CD4-positive, alpha-beta T cell treated with Interleukin-17A for 1 hour (primary cell): ENCODE measurements around the gene INHBC.
A peak's percentile ranks its signal among the peaks of the same experiment; 100 is the strongest.
"Not testable (repeated sequence)": the region's sequence is repeated elsewhere in the genome, so short reads cannot be mapped to it uniquely, and the experiment has no call there.

Experiments used
- DNase-seq: peaks from one replicate; pipeline ENCODE4 v3.0.0-alpha.2; 2020

The INHBC gene

GRCh38 chr12:57434517-57435223 is at the start of gene INHBC:
Gene INHBC (plus strand): TSS chr12:57434784. CDS start chr12:57434887, 103 bp downstream.
- DNase-seq: no peak

DNA sequence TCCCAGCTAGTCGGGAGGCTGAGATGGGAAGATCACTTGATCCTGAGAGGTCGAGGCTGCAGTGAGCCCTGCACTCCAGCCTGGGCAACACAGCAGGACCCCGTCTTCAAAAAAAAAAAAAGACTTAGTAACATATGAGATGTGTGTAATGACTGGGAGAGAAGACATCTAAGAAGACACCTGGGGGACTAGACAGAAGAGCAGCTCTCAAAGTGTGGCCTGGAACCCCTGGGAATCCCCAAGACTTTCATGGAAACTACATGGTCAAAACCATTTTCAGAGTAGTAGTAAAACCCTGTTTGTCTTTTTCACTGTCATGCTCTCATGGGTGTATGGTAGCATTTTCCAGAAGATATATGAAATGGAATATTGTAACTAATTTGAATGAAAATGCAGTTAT is 49.0 kb upstream of the INHBC start:
- no peak for DNase-seq

- no peak for DNase-seq
Measured at GRCh38 chr12:57386187-57386720, 48.3 kb upstream of the INHBC start.

DNA sequence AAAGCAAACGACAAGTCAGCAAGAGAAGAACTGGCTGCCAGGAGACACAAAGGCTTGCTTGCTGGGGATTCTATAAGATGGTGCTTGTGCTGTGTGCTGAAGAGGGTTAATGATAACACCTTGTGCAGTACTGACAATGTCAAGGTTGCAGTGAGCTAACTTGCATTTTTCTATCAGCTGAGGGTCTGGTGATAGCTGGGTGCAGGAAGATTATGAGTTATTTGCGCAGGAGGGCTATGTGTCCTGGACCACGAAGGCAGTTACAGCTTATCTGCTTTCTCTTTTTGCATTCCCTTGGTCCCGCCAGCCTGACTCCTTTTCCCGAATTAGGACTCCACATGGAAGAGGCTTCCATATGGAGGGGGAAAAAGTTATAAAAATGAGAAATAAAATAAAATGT is 46.2 kb upstream of the INHBC start:
- no peak for DNase-seq

GRCh38 chr12:57389033-57389432 is 45.6 kb upstream of the INHBC start:
- DNase-seq: no peak

- DNase-seq: no peak
Measured at GRCh38 chr12:57390174-57390573, 44.4 kb upstream of the INHBC start.

GRCh38 chr12:57395121-57395520 is 39.5 kb upstream of the INHBC start:
- no peak for DNase-seq

GRCh38 chr12:57397441-57397840 is 37.1 kb upstream of the INHBC start:
- DNase-seq: no peak

DNA sequence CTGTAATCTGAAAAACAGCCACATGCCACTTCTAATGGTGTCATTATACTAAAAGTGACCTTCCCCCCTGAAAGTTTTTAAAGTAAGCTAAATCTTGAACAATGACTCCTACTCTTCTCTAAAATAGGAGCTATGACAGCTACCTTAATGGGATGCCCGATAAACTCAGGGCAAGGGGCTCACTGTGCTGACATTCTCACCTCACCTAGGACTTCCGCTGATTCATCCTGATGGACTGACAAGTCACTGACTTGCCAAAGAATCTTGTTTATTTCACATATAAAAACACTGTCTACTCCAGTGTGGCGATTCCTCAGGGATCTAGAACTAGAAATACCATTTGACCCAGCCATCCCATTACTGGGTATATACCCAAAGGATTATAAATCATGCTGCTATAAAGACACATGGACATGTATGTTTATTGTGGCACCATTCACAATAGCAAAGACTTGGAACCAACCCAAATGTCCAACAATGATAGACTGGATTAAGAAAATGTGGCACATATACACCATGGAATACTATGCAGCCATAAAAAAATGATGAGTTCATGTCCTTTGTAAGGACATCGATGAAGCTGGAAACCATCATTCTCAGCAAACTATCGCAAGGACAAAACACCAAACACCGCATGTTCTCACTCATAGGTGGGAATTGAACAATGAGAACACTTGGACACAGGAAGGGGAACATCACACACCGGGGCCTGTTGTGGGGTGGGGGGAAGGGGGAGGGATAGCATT is 34.7 kb upstream of the INHBC start:
- not testable (repeated sequence) for DNase-seq

DNA sequence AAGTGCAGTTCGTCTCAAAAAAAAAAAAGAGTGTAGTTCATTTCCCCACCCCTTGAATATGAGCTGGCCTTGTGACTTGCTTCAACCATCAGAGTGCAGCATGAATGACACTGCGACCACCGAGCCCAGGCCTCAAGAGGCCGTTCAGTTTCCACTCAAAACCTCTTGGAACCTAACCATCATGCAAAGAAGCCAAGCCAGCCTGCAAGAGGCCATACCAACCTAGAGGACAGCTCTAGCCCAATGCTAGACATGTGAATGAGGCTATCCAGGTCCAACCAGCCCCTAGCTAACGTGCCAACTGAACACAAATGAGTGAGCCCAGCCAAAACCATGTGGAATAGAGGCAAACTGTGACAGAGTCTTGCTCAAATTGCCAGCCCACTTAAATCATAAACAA is 33.4 kb upstream of the INHBC start:
- DNase-seq: no peak

DNA sequence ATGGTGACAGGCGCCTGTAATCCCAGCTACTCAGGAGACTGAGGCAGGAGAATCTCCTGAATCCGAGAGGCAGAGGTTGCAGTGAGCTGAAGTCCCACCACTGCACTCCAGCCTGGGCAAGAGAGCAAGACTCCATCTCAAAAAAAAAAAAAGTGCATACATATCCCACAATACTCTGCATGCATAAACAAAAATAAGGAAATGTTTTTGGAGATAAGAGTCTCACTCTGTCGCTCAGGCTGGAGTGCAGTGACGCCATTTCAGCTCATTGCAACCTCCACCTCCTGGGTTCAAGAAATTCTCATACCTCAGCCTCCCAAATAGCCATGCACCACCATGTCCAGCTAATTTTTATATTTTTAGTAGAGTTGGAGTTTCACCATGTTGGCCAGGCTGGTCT is 32.4 kb upstream of the INHBC start:
- DNase-seq: not testable (repeated sequence)

- no peak for DNase-seq
Measured at GRCh38 chr12:57404966-57405640, 29.5 kb upstream of the INHBC start.

DNA sequence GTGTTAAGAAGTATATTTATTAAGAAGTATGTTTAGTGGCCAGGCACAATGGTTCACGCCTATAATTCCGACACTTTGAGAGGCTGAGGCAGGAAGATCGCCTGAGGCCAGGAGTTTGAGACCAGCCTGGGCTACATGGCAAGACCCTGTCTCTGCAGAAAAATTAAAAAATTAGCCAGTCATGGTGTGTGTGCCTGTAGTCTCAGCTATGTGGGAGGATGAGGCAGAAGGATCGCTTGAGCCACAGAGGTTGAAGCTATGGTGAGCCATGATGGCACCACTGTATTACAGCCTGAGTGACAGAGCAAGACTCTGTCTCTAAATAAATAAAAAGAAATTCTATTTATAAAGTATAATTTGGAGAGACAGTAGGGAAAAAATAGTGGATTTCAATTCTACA is 24.1 kb upstream of the INHBC start:
- DNase-seq: no peak

- not testable (repeated sequence) for DNase-seq
Measured at GRCh38 chr12:57414160-57414559, 20.4 kb upstream of the INHBC start.

DNA sequence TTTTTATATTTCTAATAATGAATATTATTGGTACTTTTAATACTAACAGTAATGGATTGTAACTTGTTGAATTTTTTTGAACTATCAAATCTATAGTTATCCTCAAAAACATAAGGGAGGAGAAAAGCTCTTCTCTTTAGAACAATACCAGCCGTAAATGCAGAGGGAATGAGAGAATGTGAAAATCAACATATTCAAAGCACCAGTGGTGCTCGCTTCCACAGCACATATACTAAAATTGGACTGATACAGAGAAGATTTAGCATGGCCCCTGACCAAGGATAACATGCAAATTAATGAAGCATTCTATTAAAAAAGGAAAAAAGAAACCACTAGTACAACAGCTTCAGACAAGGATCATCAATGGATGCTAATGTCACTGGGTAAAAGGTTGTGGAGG is 19.5 kb upstream of the INHBC start:
- DNase-seq: no peak

DNA sequence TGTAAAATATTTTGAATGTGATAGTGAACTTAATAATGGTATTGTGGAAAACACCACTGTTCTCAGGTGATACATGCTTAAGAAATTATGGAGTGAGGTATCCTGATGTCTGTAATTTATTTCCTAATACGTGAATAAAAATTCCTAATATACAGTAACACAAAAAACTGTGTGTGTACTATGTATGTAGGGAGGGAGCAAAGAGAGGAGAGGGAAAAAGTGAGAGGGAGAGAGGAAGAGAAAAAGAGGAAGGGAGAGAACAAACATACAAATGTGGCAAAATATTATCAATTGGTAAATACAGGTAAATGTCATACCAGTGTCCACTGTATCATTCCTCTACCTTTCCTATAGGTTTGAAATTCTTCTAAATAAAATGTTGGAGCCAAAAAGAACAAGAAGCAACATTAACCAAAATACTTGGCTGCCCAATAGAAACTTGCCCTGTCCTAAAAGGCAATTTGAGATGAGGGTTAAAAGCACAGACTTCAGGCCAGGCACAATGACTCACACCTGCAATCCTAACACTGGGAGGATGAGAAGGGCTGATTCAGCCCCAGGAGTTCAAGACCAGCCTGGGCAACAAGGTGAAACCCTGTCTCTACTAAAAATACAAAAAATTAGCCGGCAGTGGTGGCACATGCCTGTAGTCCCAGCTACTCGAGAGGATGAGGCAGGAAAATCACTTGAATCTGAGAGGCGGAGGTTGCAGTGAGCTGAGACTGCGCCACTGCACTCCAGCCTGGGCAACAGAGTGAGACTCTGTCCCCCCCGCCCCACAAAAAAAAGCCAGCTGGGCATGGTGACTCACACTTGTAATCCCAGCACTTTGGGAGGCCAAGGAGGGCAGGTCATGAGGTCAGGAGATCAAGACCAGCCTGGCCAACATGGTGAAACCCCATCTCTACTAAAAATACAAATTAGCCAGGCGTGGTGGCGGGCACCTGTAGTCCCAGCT is 18.3 kb upstream of the INHBC start:
- no peak for DNase-seq

GRCh38 chr12:57418255-57418654 is 16.3 kb upstream of the INHBC start:
- no peak for DNase-seq

DNA sequence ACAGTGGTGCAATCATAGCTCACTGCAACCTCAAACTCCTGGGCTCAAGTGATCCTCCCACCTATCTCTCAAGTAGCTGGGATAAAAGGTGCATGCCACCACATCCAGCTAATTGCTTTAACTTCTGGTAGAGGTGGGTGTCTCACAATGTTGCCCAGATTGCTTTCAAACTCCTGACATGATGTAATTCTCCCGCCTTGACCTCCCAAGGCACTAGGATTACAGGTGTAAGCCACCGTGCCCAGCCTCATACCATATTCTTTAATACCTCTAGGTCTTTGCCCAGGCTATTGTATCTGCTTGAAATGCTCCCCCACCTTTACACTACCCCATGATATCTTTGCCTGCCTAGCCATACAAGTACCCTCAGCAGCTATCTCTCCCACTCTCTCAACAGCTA is 15.1 kb upstream of the INHBC start:
- DNase-seq: no peak

GRCh38 chr12:57420482-57420881 is 14.1 kb upstream of the INHBC start:
- no peak for DNase-seq

GRCh38 chr12:57426948-57427347 is 7.6 kb upstream of the INHBC start:
- not testable (repeated sequence) for DNase-seq

GRCh38 chr12:57428965-57429364 is 5.6 kb upstream of the INHBC start:
- DNase-seq: no peak

GRCh38 chr12:57429473-57430111 is 5.0 kb upstream of the INHBC start:
- peak; percentile 9 for DNase-seq
